ENCODE results near the gene PCK1. TPM values are rescaled to one million over a fixed set of nuclear protein-coding genes. Genes with fewer than 3 reads are reported as not detected.

PCK1 gene
- total RNA-seq, 1 experiment from 2014 or later: 0.21 TPM

- ChIA-PET POLR2A (no interaction called here), CTCF (interaction anchor here (0.7 kb wide), 1 partner anchor 49 kb away, joined by 3 read pairs; no protein-coding TSS in a partner anchor)
- DNase-seq (ENCODE audit: low read depth, low spot score): no peak
- in situ Hi-C loops (cut with HindIII; ENCODE audit: low pct_unique_long_range_greater_than_20kb, low sequenced_read_pairs) (no loop called here), intact Hi-C loops (cut with micrococcal nuclease; ENCODE audit: unreplicated experiment) (no loop called here)
- Histone ChIP-seq H3K4me1 (ENCODE audit: control insufficient read depth, insufficient read depth, low read length) (no peaks in the 10 kb centered on the region), H3K36me3 (ENCODE audit: control insufficient read depth, insufficient read depth, low read length) (no peaks in the 10 kb centered on the region), H3K27me3 (ENCODE audit: control insufficient read depth, insufficient read depth, low read length) (peaks cover 18% of the 10 kb centered on the region), H3K9me3 (ENCODE audit: control insufficient read depth, insufficient read depth, low read depth, low read length) (no peaks in the 10 kb centered on the region), H3K4me3 (ENCODE audit: low read depth in 2 of 2, low read length in 2 of 2) (no peak overlapping the region), H3K27ac (ENCODE audit: low read length) (no peak overlapping the region)
- no TSS peak for BruUV-seq (replicated peaks)
- no peak for ATAC-seq
- TF ChIP-seq REST (IDR thresholded peaks at IDR 0.05; ENCODE audit: insufficient read depth in 1 of 2, low read depth in 2 of 2, low read length in 1 of 2) (no peak), SIN3A (IDR thresholded peaks at IDR 0.05; ENCODE audit: borderline replicate concordance, insufficient read depth, low read depth, low read length) (no peak), TCF7L2 (IDR thresholded peaks at IDR 0.05; ENCODE audit: low read depth, low read length) (no peak), POLR2AphosphoS5 (IDR thresholded peaks at IDR 0.05; ENCODE audit: low read depth, low read length) (no peak)
- TF ChIP-seq, protein P1, sequence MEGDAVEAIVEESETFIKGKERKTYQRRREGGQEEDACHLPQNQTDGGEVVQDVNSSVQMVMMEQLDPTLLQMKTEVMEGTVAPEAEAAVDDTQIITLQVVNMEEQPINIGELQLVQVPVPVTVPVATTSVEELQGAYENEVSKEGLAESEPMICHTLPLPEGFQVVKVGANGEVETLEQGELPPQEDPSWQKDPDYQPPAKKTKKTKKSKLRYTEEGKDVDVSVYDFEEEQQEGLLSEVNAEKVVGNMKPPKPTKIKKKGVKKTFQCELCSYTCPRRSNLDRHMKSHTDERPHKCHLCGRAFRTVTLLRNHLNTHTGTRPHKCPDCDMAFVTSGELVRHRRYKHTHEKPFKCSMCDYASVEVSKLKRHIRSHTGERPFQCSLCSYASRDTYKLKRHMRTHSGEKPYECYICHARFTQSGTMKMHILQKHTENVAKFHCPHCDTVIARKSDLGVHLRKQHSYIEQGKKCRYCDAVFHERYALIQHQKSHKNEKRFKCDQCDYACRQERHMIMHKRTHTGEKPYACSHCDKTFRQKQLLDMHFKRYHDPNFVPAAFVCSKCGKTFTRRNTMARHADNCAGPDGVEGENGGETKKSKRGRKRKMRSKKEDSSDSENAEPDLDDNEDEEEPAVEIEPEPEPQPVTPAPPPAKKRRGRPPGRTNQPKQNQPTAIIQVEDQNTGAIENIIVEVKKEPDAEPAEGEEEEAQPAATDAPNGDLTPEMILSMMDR (IDR thresholded peaks at IDR 0.05): no peak
Observed at GRCh38 chr20:57540890-57541580, 19.9 kb upstream of the PCK1 start.

- ChIA-PET CTCF (no interaction called here), POLR2A (no interaction called here)
- TF ChIP-seq REST (IDR thresholded peaks at IDR 0.05; ENCODE audit: insufficient read depth in 1 of 2, low read depth in 2 of 2, low read length in 1 of 2) (no peak), POLR2AphosphoS5 (IDR thresholded peaks at IDR 0.05; ENCODE audit: low read depth, low read length) (no peak), SIN3A (IDR thresholded peaks at IDR 0.05; ENCODE audit: borderline replicate concordance, insufficient read depth, low read depth, low read length) (no peak), TCF7L2 (IDR thresholded peaks at IDR 0.05; ENCODE audit: low read depth, low read length) (no peak)
- TF ChIP-seq, protein P1 (IDR thresholded peaks at IDR 0.05): no peak
- Histone ChIP-seq H3K36me3 (ENCODE audit: control insufficient read depth, insufficient read depth, low read length) (no peaks in the 10 kb centered on the region), H3K9me3 (ENCODE audit: control insufficient read depth, insufficient read depth, low read depth, low read length) (no peaks in the 10 kb centered on the region), H3K4me3 (ENCODE audit: low read depth in 2 of 2, low read length in 2 of 2) (no peak overlapping the region), H3K27ac (ENCODE audit: low read length) (no peak overlapping the region), H3K4me1 (ENCODE audit: control insufficient read depth, insufficient read depth, low read length) (no peaks in the 10 kb centered on the region), H3K27me3 (ENCODE audit: control insufficient read depth, insufficient read depth, low read length) (peaks cover 20% of the 10 kb centered on the region)
- BruUV-seq (replicated peaks): no TSS peak
- intact Hi-C loops (cut with micrococcal nuclease; ENCODE audit: unreplicated experiment): no loop called here
- DNase-seq (ENCODE audit: low read depth, low spot score) (no peak), ATAC-seq (no peak)
- in situ Hi-C loops (cut with HindIII; ENCODE audit: low pct_unique_long_range_greater_than_20kb, low sequenced_read_pairs): no loop called here
Observed at GRCh38 chr20:57543754-57544153, 17.2 kb upstream of the PCK1 start.

Measured in Panc1 (cell line).